Activated T-helper 1 cell treated with anti-CD3 and anti-CD28 coated beads, Interleukin-2, amount 50 U/mL, for 16 hours (primary cell): ENCODE results near the gene TLR10.
"Not testable (repeated sequence)": the region's sequence is repeated elsewhere in the genome, so short reads cannot be mapped to it uniquely, and the experiment has no call there.

ENCODE experiments used
- DNase-seq, 2 donors: peaks; one replicate each; pipeline ENCODE4 v3.0.0-alpha.2; 2020; ENCODE audit warnings: low read depth in 1 of 2, low spot score in 1 of 2

The TLR10 gene, protein sequence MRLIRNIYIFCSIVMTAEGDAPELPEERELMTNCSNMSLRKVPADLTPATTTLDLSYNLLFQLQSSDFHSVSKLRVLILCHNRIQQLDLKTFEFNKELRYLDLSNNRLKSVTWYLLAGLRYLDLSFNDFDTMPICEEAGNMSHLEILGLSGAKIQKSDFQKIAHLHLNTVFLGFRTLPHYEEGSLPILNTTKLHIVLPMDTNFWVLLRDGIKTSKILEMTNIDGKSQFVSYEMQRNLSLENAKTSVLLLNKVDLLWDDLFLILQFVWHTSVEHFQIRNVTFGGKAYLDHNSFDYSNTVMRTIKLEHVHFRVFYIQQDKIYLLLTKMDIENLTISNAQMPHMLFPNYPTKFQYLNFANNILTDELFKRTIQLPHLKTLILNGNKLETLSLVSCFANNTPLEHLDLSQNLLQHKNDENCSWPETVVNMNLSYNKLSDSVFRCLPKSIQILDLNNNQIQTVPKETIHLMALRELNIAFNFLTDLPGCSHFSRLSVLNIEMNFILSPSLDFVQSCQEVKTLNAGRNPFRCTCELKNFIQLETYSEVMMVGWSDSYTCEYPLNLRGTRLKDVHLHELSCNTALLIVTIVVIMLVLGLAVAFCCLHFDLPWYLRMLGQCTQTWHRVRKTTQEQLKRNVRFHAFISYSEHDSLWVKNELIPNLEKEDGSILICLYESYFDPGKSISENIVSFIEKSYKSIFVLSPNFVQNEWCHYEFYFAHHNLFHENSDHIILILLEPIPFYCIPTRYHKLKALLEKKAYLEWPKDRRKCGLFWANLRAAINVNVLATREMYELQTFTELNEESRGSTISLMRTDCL

DNA sequence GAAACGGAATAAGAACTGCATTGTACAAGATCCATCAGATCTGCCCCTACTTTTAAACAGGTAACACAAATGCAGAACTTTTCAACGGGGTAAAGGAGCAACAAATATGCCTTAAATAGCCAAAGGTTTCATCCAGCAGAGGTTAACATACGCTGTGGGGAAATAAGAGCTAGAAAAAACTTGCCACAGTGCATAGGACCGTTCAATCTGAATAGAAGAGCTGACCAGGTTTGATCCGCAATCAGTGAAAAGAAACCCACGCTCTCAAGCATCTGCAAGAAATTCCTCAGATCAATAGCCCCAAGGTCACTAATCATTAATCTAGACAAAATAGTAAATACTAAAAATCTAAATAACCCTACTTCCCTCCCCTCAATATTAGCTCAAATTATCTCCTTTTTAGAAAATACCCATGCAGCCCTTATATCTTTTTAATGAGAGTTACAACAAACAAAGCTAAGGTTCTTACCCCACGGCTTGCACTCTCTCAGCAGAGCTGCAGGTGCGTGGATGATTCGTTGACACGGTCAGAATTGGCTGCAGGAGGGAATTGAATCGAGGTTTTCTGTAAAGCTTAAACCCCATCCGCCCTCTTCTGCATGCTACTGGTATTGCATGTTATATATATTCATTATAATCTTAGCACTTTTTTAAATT, at the start of gene TLR10:
Gene TLR10 (minus strand): TSS at position 539 of the 657 bp plus-strand sequence. CDS start 7,400 bp downstream, outside the sequence.
- no peak for DNase-seq

DNA sequence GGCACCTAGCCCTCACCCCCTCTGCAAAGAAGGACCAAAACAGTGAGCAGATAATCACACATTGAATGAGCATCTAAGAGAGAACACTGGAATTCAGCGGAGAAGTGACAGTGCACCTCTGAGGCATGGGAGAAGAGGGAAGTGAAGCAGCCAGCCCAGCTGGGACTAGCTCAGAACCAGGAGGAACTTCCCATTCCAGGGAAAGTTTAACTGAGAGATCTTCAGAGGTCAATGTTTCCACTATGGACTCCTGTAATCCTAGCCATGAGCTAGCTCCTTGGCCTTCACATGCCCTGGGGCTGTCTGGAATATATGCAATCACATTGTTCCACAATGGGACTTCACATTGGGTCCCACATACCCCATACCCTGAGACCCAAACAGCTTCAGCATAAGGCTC, 49.4 kb upstream of the TLR10 start:
- DNase-seq = no peak

DNA sequence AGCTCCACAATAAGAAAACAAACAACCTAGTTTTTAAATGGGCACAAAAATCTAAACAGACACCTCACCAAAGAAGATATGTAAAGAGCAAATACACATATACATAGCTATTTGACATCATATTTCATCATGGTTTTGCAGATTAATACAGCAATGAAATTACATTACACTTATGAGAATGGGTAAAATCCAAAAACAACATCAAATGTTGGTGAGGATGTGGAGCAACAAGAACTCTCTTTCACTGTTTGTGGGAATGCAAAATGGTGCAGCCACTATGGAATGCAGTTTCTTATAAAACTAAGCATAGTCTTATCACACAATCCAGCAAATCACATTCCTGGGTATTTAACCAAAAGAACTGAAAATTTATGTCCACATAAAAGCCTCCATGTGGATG, 48.9 kb upstream of the TLR10 start:
- DNase-seq = no peak

DNA sequence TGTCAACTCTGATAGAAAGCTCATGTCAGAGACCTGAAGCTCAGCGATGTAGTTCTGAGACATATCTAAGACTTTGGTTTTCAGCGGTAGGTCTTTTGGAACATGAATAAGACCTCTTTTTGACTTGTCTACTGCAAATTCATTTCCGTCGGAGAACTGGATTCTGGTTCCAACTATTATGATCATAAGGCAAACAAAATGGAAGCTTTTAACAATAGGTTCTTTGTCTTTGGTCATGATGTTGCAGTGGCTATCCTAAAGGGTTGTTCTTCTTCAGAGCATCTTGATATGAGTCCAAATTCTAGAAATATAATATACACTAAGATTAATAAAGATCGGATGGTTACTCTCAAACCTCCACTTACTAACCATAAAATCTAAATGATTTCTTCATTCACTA, 46.4 kb upstream of the TLR10 start:
- no peak for DNase-seq

DNA sequence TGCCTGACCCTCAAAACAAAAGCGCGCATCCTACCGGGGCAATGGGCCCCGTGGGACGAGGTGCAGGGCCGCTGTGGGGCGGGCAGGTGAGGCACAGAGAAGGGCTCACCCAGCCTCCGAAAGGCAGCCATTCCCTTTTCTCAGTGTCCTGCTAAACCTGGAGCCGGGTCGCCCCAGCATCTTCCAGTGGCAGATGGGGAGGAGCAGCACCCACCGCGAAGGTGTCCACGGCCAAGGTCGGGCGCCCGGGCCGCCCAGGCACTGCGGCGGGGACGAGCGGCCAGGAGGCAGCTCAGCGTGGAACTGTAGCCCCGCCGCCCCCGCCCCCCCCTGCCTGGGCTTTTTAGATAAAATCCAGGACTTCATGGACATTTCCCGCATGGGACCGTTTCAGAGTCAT, 41.0 kb upstream of the TLR10 start:
- no peak for DNase-seq

DNA sequence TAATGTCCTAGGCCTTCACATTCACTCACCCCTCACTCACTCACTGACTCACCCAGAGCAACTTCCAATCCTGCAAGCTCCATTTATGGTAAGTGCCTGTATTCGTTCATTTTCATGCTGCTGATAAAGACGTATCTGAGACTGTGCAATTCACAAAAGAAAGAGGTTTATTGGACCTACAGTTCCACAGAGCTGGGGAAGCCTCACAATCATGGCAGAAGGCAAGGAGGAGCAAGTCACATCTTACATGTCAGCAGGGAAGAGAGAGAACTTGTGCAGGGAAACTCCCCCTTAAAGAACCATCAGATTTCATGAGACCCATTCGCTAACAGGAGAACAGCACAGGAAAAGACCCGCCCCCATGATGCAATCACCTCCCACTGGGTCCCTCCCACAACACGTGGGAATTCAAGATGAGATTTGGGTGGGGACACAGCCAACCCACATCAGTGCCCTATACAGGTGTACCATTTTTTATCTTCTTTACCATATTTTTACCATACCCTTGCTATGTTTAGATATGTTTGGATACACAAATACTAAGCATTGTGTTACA, 40.0 kb upstream of the TLR10 start:
- no peak for DNase-seq

DNA sequence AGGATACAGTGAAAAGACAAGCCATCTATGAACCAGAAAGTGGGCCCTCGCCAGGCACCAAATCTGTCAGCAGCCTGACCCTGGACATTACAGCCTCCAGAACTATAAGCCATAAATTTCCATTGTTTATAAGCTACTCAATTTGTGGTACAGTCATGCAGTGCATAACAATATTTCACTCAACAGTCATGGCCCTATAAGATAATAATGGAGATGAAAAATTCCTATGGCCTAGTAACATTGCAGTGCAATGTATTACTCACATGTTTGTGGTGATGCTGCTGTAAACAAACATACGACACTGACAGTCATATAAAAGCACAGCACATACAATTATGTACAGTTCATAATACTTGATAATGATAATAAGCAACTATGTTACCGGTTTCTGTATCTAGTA, 38.9 kb upstream of the TLR10 start:
- no peak for DNase-seq

DNA sequence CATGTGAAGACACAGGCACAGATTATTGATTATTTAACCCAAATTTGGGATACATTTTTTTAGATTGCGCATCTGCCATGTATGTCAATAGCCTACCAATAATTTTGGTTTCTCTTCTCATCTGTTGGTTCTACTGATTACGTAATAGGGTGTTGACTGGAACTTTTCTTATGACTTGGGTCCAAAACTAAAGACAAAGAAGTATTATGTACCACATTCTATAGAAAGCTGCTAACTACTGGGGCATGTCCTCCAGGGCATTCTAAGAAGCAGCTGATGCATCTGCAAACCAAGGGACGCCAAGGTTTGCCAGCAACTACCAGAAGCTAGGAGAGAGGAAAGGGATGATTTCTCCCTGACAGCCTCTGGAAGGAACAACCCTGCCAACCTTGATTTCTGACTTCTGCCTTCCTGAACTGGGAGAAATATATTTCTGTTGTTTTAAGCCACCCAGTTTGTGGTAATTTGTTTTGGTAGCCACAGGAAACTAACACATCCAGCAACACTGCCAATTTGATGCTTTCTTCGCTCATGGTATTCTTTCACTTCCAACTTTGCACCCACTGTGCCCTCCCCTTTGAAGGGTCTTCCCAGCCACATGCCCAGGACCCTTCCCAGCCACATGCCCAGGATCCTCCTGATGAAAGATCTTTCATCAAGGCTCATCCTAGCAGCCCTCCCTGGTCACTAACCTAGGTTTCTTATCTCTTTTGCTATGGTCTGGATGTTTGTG, 37.7 kb upstream of the TLR10 start:
- DNase-seq = no peak

DNA sequence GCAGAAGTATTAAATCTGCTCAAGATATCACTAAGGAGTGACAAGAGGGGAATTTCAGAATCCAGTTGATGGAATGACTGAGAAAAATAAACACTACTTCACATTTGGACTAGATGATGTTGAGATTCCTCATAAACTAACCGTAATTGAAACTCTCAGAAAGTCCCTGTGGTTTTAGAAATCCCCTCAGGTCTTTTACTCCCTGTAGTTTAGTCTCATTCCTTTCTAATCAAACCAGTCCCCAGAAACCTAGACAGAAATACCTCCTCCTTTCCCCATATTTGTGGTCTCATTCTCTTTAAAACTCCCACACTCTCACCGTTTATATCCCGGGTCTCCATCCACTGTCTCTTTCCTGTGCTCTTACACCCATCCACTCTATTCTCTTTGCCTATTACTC, 36.8 kb upstream of the TLR10 start:
- DNase-seq = no peak

DNA sequence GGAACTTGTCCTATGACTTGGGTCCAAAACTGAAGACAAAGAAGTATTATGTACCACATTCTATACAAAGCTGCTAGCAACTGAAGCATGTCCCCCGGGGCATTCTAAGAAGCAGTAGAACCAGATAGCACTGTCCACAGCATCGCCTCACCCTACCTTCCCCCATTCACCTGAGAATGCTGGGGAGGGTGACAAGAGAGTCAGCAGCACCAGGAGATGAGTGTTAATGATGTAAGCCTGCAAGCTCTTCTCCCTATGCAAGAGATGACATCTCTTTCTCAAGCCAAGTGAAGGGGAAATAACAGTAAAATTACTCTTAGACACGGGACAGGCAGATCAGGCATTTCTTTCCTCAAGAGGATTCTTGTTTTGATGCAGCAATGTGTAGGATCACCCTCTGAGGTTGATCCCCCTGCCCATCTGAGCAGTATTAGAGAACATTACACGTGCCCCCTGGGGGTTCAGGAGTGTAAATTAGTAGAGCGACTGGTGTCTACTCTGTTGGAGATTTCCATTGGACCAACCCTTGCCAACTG, 35.7 kb upstream of the TLR10 start:
- DNase-seq = no peak

DNA sequence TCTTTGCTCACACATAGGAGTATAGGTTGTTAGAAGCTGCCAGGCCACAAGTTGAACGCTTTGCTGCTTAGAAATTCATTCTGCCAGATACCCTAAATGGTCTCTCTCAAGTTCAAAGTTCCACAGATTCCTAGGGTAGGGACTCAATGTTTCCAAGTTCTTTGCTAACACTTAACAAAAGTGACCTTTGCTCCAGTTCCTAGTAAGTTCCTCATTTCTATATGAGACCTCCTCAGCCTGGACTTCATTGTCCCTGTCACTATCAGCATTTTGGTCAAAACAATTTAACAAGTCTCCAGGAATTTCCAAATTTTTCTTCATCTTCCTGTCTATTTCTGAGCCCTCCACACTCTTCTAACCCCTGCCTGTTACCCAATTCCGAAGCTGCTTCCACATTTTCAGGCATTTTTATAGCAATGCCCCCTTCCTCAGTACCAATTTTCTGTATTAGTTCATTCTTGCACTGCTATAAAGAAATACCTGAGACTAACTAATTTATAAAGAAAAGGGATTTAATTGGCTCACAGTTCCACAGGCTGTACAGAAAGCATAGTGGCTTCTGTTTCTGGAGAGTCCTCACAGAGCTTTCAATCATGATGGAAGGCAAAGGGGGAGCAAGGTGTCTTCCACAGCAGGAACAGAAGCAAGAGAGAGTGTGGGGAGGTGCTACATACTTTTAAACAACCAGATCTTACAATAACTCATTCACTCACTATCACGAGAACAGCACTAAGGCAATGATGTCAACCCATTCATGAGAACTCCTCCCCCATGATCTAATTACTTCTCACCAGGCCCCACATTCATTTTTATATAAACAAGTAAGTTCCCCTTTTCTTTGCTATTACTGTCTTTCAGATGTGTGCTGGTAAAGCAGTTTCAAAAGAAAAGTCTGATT, 33.3 kb upstream of the TLR10 start:
- DNase-seq = no peak

DNA sequence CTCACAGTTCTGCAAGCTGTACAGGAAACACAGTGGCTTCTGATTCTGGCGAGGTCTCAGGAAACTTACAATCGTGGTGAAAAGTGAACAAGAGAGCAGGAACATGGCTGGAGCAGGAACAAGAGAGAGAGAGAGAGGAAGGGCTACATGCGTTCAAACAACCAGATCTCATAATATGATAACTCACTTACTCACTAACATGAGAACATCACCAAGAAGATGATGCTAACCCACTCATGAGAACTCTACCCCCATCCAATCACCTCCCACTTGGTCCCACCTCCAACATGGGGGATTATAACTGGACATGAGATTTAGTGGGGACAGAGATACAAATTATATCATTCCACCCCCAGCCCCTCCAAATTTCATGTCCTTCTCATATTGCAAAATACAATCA, 31.6 kb upstream of the TLR10 start:
- no peak for DNase-seq

DNA sequence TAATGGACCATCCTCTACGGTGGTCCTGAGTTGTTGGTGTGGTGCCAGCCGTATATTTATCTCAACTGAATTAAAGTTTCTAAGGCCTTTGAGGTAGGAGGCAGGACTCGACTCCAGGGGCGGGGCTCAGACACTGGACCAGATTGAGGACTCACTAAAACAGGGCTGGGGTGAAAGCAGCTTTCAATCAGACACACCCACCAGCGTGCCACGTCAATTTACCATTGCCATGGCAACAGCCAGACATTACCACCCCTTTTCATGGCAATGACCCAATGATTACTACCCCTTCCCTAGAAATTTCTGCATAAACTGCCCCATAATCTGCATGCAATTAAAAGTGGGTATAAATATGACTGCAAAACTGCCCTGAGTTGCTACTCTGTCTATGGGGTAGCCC, 28.5 kb upstream of the TLR10 start:
- no peak for DNase-seq

DNA sequence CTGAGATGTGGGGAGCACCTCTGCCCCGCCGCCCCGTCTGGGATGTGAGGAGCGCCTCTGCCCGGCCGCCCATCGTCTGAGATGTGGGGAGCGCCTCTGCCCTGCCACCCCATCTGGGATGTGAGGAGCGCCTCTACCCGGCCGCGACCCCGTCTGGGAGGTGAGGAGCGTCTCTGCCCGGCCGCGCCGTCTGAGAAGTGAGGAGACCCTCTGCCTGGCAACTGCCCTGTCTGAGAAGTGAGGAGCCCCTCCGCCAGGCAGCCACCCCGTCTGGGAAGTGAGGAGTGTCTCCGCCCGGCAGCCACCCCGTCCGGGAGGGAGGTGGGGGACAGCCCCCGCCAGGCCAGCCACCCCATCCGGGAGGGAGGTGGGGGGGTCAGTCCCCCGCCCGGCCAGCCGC, 24.7 kb upstream of the TLR10 start:
- not testable (repeated sequence) for DNase-seq

DNA sequence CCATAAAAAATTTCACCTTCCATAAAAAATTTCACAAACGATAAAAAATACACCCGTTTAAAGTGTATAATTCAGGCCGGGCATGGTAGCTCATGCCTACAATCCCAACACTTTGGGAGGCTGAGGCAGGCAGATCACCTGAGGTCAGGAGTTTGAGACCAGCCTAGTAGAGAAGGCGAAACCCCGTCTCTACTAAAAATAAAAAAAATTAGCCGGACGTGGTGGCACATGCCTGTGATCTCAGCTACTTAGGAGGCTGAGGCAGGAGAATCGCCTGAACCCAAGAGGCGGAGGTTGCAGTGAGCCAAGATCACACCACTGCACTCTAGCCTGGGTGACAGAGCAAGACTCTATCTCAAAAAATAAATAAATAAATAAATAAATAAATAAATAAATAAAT, 23.5 kb upstream of the TLR10 start:
- not testable (repeated sequence) for DNase-seq

DNA sequence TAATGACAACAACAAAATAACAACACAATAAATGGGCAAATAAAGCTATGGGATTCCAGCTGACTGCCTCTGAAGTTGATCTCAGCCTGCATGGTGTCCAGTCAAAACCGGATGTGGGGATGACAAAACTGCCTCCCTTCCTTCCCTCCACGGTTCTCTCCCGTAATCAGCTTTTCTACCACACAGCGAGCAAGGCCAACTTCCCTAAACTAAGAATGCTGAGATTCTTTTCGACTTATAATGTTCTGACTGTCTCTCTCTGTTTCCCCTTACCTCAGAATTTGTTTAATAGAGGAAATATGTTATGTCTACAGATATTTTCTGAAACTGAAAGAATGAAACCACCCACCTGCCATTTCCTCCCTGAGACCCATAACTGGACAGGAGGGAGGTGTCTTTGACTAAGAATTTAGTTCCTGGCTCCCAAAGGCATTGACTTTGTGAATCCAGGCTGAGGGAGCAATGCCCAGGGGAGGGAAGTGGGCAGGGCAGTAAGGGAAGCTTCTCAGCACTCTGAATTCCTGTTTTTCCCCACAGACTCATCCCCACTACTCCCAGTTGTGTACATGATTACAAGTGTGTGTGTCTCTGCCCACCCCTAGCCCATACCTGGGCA, 22.8 kb upstream of the TLR10 start:
- DNase-seq = no peak

DNA sequence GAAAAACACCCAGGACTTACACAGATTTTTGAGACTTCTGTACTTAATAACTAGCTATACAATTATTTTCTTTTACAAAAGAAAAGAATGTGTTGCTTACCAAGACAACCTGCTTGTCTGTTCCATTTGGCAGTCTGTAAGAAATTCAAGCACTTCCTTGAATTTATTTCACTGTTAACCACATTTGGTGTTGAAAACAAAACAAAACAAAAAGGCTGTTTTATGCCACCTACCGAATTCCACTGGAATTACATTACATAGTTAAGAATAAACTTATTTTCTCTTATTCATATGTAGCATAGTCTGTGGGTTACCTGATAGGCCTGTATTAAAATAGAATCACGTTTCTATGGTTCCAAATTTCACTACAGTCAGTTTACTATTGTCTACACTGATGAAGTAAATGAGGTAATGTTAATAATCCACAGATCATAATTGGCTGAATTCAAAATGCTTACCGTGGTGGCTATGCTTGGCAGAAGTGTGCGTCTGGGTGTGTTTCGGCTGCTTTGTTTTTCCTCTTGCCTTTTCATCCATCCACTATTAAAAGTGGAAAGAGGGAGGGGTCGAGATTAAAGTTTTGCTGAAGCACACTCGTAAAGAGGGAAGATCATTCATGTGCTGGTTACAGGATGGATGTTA, 22.0 kb upstream of the TLR10 start, which contains the start of gene TLR1:
Gene TLR1 (minus strand): TSS at position 138 of the 642 bp plus-strand sequence. CDS start 5,960 bp downstream, outside the sequence.
- no peak for DNase-seq

DNA sequence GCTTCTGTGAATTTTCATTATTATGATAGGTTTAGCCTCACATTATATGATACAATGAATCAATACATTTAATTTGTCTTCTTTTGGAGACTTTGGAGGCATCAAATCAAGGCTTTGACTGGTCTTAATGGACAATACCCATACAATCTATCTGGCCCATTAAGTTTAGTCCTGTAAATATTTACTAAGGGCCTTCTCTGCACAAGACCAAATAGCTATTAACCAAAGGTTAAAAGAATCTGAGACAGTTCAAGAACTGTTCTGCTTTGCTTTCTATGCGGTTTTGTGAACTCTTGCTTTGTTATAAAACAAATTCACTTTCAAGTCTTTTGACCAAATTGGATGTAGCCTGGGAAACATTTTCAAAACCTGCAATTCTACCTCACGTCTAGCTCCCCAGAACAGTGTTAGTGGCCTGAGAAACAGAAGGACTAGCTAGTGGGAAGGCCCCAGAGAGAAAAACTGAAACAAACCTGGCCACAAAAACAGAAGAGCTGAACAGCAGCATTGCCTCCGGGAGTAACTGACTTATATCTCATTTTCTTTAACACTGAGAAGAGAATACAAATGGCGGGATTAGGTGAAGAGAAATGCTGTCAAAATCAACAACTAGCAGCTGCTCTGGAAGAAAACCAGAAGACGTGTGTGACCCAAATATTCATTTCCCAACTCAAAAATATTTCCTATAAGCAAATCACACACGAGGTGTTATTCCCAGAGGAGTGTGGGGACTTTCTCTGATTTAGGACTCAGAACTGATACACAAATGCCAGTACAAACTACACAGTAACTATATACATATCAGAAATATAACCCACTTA, 21.3 kb upstream of the TLR10 start:
- no peak for DNase-seq
